ENCODE results near the gene IKBKG.
A peak's percentile ranks its signal among the peaks of the same experiment; 100 is the strongest.
"Not testable (repeated sequence)": the region's sequence is repeated elsewhere in the genome, so short reads cannot be mapped to it uniquely, and the experiment has no call there.

The IKBKG gene, protein sequence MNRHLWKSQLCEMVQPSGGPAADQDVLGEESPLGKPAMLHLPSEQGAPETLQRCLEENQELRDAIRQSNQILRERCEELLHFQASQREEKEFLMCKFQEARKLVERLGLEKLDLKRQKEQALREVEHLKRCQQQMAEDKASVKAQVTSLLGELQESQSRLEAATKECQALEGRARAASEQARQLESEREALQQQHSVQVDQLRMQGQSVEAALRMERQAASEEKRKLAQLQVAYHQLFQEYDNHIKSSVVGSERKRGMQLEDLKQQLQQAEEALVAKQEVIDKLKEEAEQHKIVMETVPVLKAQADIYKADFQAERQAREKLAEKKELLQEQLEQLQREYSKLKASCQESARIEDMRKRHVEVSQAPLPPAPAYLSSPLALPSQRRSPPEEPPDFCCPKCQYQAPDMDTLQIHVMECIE

DNA sequence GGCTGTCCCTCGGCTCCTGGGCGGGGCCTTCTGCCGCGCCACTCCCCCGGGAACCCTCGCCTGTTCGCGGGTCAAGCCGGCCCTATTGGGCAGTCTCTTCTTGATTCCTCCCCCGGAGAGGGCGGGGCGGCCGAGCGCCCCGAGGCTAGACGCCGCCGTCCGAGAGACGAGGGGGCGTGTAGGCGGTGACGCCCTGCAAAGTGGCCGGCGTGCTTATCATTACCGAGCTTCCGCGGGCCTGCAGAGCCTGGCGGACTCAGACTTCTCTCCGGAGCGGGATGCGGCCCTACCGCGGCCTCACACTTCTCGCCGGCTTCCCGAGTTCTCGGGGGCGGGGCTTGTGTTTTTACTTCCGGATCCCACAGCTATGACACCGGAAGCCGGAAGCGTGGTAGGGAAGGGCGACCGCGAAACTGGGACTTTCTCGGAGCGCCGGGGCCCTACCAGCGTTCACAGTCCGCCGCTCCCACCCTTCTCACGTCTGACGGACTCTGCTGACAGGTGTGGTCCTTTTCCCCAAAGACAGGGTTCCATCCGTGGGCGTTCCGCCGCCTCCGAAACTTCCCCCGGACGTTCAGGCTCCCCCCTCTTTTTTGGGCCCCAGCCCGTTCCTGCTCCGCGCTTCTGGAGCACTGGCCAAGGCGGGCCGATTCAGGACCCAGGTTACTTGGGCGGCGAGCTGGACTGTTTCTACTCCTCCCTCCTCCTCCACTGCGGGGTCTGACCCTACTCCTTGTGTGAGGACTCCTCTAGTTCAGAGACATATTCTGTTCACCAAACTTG is at the start of gene IKBKG:
Gene IKBKG, plus strand, starts transcription at position 376 of the 783 bp plus-strand sequence. CDS start 4,383 bp downstream, outside the sequence.
- peak; percentile 74 to 79 for DNase-seq (ENCODE audit: low read depth in 1 of 2, low spot score in 1 of 2)

DNA sequence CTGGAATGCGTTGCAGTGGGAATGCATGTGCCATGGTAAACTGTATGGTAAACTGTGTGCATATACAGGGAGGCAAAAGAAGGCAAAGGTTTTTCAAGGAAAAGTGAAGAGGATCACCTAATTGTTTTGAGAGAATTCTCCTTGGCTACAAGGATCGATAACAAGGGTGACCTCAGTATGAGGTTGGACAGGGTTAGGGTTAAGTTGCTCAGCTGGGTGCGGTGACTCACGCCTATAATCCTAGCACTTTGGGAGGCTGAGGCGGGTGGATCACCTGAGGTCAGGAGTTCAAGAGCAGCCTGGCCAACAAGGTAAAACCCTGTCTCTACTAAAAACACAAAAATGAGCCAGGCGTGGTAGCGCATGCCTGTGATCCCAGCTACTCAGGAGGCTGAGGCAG is 46.0 kb upstream of the IKBKG start:
- not testable (repeated sequence) for DNase-seq (ENCODE audit: low read depth in 1 of 2, low spot score in 1 of 2)

DNA sequence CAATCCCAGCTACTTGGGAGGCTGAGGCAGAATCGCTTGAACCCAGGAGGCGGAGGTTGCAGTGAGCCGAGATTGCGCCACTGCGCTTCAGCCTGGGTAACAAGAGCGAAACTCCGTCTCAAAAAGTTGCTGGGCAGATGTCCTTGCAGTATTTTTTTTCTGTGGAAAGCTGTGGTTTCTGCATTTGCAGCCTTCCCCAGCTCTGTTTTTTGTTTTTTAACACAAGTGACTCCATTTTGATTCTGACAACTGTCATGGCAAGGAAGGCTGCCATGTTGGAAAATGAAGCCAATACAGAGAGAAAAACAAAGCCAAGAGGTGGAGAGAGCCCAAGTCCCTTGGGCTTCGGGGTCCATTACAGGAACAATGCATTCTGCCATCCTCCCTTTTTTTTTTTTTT is 45.3 kb upstream of the IKBKG start:
- no peak for DNase-seq (ENCODE audit: low read depth in 1 of 2, low spot score in 1 of 2)

DNA sequence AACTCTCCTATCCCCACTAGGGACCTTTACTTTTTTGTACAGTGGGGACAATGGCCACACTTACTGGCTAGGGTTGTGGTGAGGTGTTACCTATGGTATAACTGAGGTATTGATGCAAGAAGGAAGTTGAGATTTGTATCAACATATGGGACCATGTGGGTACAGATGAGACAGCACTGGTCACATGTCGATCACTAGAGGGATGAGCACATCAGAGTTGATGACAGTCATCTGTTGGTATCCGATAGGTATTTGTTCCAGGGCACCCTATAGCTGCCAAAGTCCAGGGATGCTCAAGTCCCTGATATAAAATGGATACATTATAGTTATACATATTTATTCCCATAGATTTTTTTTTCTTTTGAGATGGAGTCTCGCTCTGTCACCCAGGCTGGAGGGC is 44.4 kb upstream of the IKBKG start:
- DNase-seq (ENCODE audit: low read depth in 1 of 2, low spot score in 1 of 2) = no peak

DNA sequence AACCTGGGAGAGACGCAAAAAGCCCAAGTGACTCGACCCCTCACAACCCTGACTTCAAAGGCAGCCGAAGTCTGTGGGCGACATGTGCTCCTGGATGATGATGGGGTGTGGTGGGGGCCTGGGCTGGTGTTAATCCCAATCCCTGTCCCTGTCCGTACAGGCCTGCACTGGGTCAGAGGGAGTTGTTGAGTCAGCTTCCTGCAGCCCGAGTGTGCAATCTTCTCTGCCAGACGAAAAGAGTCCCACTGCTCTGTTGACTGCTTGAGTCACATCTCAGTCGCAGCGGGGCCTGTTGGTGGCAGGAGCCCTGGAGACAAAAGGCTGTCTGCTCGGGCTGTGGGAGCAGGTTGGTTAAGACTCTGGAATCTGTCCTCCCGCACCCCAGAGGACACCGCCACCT is 41.7 kb upstream of the IKBKG start:
- DNase-seq (ENCODE audit: low read depth in 1 of 2, low spot score in 1 of 2) = no peak

DNA sequence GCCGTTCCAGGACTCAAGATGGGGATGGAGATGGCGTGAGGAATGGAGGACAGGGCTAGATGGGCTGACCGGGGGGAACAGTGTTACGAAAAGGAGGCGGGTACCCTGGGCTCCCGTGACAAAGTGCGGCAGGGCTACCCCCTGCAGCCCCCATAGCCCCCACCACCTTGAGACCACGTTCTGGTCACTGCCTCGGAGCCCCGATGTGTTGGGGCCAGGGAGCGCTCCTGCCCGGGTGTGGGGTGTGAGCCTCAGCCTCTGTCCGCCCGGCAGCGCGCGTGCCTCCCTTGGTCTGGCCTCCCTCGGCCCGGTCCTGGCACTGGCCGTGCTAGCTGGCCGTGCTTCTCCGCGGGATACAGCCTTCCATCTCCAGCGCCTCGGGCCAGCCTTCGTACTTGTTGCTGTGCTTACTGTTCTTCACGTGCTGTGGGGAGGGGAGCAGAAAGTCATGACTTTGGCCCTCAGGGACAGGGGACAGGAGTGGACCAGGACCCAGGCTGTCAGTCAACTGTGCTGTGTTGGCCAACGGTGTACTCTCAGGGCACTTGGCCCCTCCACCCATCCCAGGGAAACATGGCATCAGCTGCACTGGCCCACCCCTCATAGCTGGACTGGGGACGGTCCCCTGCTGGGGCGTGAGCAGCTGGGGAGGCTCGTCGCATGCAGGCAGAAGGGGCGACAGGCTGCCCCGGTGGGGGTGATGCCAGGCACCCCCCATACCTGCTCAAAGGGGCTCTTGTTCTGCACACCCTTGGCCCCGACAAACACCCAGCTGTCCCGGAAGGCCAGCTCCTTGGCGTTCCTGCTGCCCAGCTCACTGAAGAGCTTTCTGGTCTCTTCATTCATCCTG is 40.7 kb upstream of the IKBKG start:
- no peak for DNase-seq (ENCODE audit: low read depth in 1 of 2, low spot score in 1 of 2)

DNA sequence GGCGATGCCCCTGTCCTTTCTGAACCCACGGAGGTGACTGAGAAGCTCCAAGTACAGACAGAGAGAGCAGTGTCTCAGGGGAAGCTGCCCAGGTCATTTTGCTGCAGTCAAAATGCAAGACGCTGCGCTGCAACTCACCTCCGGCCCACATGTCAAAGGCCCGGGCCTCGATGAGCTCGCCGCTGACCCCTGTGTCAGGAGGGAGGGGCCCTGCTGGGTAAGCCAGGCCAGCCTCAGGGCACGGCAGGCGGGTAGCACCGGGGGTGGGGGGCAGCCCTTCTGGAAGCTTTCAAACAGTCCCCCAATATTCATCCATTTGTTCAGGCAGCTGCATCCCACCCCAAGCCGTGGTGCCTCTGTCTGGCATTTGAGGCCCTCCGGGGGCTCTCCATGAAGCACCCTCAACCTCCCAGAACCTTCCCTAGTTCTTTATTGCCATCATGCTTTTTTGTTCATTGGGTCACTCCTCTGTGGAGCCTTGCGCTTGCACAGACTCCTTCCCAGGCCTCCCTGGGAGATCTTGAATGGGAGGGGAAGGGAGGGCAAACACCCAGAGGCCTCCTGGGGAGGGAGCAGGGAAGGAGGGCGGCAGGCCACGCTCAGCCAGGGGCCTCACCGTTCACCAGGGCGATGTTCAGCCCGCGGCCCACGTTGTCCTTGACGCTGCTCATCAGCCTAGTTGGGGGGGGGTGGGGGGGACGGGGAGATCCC is 39.6 kb upstream of the IKBKG start:
- no peak for DNase-seq (ENCODE audit: low read depth in 1 of 2, low spot score in 1 of 2)

DNA sequence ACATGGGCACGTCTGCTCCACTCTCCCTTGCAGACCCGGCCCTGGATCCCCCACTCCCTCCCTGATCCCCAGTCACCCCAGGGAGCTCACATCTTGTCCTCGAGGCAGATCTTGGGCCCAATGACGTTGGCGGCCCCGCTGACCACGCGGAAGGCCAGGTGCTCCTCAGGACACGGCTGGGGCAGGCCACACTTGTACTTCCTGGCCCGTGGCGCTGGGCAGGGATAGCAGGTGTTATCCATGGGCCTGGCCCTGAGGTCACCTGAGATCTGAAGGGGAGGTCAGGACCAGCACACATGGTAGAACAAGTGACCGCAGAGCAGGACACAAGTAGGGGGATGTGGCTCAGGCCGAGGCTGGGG is 39.1 kb upstream of the IKBKG start:
- no peak for DNase-seq (ENCODE audit: low read depth in 1 of 2, low spot score in 1 of 2)

DNA sequence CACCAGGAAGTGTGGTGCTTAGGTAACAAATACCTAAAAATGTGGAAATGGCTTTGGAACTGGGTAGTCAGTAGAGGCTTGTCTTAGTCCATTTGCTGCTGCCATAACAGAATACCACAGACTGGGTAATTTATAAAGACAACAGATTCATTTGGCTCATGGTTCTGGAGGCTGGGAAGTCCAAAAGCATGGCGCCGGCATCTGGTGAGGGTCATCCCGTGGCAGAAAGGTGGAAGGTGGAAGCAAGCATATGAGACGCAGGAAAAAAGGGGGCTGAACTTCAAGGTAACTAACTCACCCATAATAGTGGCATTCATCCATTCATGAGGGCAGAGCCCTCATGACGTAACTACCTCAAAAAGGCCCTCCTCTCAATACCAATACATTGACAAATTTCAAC is 38.0 kb upstream of the IKBKG start:
- DNase-seq (ENCODE audit: low read depth in 1 of 2, low spot score in 1 of 2) = no peak

DNA sequence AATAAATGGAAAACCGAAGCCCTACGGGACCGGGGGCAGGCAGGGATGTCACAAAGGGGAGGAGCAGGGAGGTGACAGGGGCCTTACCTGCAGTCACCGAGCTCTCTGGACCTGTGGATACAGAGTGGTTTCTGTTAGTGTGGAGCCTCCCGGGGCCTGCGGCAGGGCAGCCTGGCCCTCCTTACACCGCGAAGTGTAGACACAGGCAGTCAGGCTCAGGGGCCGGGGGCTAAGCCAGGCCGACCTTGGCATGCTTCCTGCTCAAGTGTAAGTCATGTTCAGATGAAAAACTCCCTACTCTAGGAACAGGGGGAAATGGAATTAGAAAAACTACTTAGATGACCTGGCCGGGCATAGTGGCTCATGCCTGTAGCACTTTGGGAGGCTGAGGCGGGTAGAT is 35.7 kb upstream of the IKBKG start:
- DNase-seq (ENCODE audit: low read depth in 1 of 2, low spot score in 1 of 2) = no peak

DNA sequence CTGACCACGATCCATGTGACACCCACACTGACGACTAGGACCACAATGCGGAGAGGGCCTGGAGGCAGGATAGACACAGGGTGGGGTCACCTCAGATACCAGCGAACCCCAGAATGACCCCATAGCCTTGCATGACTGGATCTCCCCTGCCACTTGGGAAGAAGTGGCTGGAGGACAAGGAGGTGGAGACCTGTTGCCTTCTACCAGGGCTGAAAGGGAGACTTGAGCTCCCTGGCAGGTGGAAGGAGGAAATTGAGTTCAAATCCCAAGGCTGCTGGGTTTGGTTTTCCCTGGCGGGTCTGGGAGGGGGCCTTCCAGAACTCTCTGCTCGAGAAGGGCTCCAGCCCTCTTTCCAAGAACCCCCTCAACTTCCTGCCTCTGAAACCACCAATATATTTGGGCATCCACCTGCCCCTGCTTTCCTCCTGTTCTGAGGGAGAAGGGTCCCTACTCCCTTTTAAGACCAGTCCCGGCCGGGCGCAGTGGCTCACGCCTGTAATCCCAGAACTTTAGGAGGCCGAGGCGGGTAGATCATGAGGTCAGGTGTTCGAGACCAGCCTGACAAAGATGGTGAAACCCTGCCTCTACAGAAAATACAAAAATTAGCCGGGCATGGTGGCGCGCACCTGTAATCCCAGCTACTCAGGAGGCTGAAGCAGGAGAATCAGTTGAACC is 34.4 kb upstream of the IKBKG start:
- no peak for DNase-seq (ENCODE audit: low read depth in 1 of 2, low spot score in 1 of 2)

DNA sequence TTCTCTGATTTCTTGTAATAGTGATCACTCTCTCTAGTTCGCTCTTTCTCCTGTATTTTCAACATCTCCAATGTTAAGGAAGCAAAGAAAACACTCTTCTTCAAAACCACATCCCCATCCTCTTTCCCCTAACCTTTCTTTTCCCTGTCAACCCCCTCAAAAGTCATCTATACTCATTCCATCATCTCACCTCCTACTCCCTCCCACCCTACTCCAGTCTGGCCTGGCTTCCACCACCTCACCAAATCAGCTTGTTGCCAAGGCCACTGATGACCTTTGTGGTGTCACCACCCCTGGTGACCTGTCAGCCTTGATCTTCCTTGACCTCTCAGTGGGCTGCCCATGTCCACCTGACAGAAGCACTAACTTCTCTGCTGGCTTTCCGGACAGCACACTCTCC is 33.7 kb upstream of the IKBKG start:
- DNase-seq (ENCODE audit: low read depth in 1 of 2, low spot score in 1 of 2) = no peak

DNA sequence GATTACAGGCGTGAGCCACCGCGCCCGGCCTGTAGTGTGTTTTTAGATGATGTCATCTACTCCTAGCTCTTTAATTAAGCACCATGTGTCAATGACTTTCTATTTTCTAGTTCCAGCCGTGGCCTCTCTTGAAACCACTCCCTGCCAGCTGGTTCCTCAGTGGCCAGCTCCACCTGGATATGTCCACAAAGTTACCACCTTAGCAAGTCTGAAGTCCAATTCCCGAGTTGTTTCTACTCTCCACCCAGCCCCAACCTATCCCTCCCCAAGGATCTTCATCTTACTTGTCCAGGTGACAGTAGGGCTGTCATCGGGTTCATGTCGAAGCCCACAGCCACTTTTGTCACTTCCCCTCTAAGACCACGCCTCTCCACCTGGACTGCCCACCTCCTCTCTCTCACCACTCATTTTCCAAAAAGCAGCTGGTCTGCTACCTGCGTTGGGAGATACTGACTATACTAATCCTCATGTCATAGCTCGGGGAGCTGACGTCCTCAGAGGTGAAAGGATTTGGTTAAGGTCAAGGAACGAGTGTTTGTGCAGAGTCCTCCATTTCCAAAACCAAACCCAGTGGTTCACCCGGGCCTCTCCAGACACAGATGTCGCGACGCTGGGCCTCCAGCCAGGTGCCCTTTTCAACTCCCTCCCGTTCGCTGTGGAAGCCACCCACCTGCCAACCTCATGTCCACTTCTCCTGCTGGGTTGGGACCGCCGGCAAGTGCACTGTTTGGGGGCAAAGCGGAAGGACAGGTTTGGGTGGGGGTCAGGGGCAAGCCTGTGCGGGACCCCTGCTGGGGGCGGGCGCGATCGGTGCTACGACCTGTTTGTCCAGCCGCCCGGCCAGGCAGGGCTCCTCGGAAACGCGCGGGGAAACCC is 32.1 kb upstream of the IKBKG start:
- DNase-seq (ENCODE audit: low read depth in 1 of 2, low spot score in 1 of 2) = no peak

DNA sequence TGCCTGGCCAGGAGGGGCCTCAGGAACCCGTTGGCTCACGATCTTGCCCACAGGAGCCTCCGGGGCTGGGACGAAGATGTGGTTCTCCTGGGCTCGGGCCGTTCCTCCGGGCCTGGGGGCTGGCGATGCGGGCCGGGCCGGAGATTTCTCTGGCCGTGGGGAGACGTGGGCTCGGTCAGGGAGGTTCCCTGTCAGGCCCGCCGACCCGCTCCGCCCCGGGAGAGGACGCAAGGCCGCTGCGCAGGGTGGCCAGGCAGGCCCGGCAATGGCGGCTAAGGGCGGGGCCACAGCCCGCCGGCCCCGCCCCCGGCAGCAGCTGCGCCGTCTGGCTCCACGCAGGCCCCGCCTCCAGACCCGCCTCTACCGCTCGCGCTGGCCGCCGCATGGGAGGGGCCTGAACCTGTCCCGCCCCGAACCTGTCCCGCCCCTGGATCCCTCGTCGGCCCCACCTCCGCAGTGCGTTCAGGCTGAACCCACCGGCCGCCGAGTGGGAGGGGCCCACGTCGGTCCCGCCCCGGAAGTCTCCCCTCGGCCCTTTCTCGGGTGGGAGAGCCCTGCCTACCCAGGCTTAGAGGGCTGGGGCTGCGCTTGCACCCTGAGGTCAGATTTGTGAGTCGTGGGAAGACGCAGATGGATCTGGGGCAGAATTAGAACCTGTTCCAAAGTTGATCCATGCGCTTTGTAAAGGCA is 31.3 kb upstream of the IKBKG start, which contains the start of gene FAM3A:
Gene FAM3A, minus strand, starts transcription at position 267 of the 690 bp plus-strand sequence. CDS start 460 bp downstream, outside the sequence.
- peak; percentile 84 to 89 for DNase-seq (ENCODE audit: low read depth in 1 of 2, low spot score in 1 of 2)

DNA sequence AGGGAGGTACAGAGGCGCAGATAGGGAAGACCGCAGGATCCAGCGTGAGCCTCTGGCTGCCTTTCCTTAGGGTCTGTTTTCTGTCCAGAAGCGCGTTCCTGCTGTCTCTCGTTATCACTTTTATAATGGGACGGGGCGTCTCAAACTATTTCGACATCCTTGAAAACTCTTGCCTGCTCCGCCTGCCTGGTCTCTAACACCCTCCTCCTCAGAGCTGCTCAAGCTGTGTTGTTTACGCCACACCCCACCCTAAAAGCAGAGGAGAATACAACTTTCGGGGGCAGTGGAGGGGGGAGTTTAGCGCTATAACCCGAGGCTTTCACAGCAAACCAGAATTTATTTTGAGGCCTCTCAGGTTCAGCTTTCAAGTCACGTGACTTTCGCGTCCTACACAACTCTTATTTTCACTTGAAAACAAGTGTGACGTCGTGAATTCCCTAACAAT is 30.7 kb upstream of the IKBKG start:
- no peak for DNase-seq (ENCODE audit: low read depth in 1 of 2, low spot score in 1 of 2)

DNA sequence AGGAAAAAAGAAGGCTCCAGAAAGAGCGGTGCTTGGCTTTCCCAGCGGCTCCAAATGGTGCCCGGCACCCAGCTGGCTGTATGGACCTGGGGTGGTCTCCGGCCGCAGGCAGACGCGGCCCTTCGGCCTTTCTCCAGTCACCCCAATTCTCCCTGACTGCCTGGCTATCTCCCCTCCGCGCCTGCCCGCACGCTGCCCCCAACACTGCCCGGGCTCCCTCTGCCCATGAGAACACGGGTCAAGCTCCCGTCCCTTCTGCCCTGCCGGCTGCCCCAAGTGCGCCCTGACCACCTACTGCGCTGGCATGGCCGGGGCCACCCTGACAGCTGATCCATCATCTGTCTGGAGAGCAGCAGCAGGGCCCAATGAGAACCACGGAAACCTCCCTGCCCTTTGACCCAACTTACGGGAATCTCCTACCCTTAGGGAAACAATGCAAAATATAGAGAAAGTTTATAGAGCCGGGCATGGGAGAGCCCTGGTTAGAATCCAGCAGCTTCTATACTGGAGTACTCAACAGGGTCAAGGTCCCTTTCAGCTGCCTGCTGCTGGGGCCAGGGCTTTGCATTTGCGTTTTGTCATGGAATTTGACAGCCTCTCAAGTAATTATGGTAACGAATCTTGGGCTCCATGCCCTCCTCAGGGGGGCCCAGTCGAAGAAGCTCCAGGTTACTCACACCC is 30.2 kb upstream of the IKBKG start:
- no peak for DNase-seq (ENCODE audit: low read depth in 1 of 2, low spot score in 1 of 2)

DNA sequence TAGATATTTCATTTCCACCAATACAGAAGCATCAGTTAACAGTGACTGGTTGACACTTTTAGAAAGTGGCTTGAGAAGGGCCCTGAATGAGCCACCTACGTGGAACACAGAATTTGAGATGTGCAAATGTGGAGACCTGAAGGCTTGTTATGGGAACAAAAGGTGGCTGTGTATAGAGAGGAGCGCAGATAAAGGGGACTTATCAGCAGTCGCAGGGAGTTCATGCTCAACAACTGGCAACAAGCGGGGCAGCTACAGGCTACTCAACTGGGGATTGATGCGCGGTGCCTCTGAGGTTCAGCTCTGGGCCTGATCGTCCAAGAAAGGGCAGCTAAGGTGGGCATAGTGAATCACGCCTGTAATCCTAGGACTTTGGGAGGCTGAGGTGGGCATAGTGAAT is 28.0 kb upstream of the IKBKG start:
- no peak for DNase-seq (ENCODE audit: low read depth in 1 of 2, low spot score in 1 of 2)

All from activated CD4-positive, alpha-beta T cell treated with anti-CD3 and anti-CD28 coated beads, Interleukin-2, amount 50 U/mL, for 24 hours (primary cell).